HepG2 (cell line): ENCODE results near the gene RDH16. TPM values are rescaled to one million over a fixed set of nuclear protein-coding genes. Genes with fewer than 3 reads are reported as not detected.

ENCODE experiments used
- ATAC-seq: fragments of 200-7000 bp; cut with Tn5 transposase; 3 replicates; pipeline ENCODE4 v1.9.1; 2020; ENCODE audit warnings: mild to moderate bottlenecking, moderate library complexity
- BruUV-seq: library from RNA; stranded (reverse); fragments of 400-500 nt; replicated peaks from 2 replicates; lab custom pipeline; 2021; lab: Mats Ljungman, UMichigan
- CTCF ChIA-PET: fragments of 300-600 bp; formaldehyde crosslinking; extraction: SDS; loops from one replicate; lab custom pipeline; 2021; ENCODE audit warnings: low total read pairs, inconsistent platforms, low intra/inter-chr PET ratio; lab: Yijun Ruan, JAX
- POLR2A ChIA-PET: fragments of 350-600 bp; sonication (Branson Sonifier 250); formaldehyde crosslinking; loops from one replicate; lab custom pipeline; 2020; ENCODE audit warnings: antibody characterized with exemption, inconsistent platforms; lab: Yijun Ruan, JAX
- DNase-seq: peaks from one replicate; pipeline ENCODE4 v3.0.0-alpha.2; 2015; ENCODE audit warnings: low spot score
- FAIRE-seq: peaks from 3 replicates; lab custom pipeline; 2011; peaks lifted over from hg19 to GRCh38; lab: Jason Lieb, UNC
- H2AFZ ChIP-seq: one replicate; pipeline ENCODE4 v1.6.1; 2011; ENCODE audit warnings: low read length, inconsistent platforms
- H3K27ac ChIP-seq: fragments of 300-600 bp; 3 replicates; pipeline ENCODE4 v1.8.0; 2011; ENCODE audit warnings: mixed run types, mild to moderate bottlenecking, mixed read lengths, low read length, inconsistent platforms; ENCODE audit not compliant: insufficient read depth; ENCODE audit errors: extremely low read length
- H3K27me3 ChIP-seq, 2 experiments: fragments of 200-600 bp in 1 of 2; 2 replicates in 1 of 2; 3 replicates in 1 of 2; pipeline versions ENCODE4 v1.6.0 to v1.8.0; 2011; ENCODE audit warnings: low read length in 2 of 2, mild to moderate bottlenecking in 2 of 2, moderate library complexity in 2 of 2, inconsistent platforms in 1 of 2; ENCODE audit not compliant: insufficient read depth in 2 of 2, control insufficient read depth in 1 of 2
- H3K36me3 ChIP-seq, 2 experiments: fragments of 200-600 bp in 1 of 2; replicated peaks in 1 of 2; 2 replicates in 1 of 2; 3 replicates in 1 of 2; pipeline versions ENCODE4 v1.5.1 to v1.8.0; 2011; ENCODE audit warnings: low read length in 2 of 2, inconsistent platforms in 1 of 2; ENCODE audit not compliant: insufficient read depth in 2 of 2, control insufficient read depth in 1 of 2
- H3K4me1 ChIP-seq: 2 replicates; pipeline ENCODE4 v1.5.1; 2012; ENCODE audit warnings: low read length, inconsistent platforms; ENCODE audit not compliant: insufficient read depth
- H3K4me2 ChIP-seq: 2 replicates; pipeline ENCODE4 v1.6.0; 2011; ENCODE audit warnings: low read depth, low read length, inconsistent platforms
- H3K4me3 ChIP-seq, 3 experiments: fragments of 200-600 bp in 1 of 3; sonication (generic), shearing (Covaris generic) in 1 of 3; replicated peaks in 1 of 3; 2 replicates each; pipeline ENCODE4 v1.5.1; 2011 to 2016; ENCODE audit warnings: low read length in 3 of 3, inconsistent platforms in 2 of 3, low read depth in 2 of 3, mild to moderate bottlenecking in 2 of 3, control low read depth in 1 of 3, mixed read lengths in 1 of 3; ENCODE audit not compliant: insufficient read depth in 1 of 3
- H3K79me2 ChIP-seq: one replicate; pipeline ENCODE4 v1.6.1; 2011; ENCODE audit warnings: low read length, inconsistent platforms; ENCODE audit not compliant: insufficient read depth
- H3K9ac ChIP-seq: 2 replicates; pipeline ENCODE4 v1.6.0; 2011; ENCODE audit warnings: mild to moderate bottlenecking, low read depth, low read length, inconsistent platforms; ENCODE audit not compliant: insufficient read depth
- H3K9me3 ChIP-seq: 2 replicates; pipeline ENCODE4 v1.5.1; 2012; ENCODE audit warnings: mild to moderate bottlenecking, low read length
- H4K20me1 ChIP-seq: 2 replicates; pipeline ENCODE4 v1.6.0; 2011; ENCODE audit warnings: inconsistent platforms, mild to moderate bottlenecking, low read length, moderate library complexity; ENCODE audit not compliant: insufficient read depth
- BRCA1 ChIP-seq: sonication (generic); formaldehyde crosslinking; IDR thresholded peaks from 2 replicates; pipeline ENCODE4 v1.4.0; 2020; ENCODE audit warnings: missing genetic modification reagents
- BRD4 ChIP-seq: sonication (generic); formaldehyde crosslinking; IDR thresholded peaks from 2 replicates; pipeline ENCODE4 v1.4.0; 2020; ENCODE audit warnings: missing genetic modification reagents
- FLYWCH1 ChIP-seq: sonication (generic); formaldehyde crosslinking; IDR thresholded peaks from 2 replicates; pipeline ENCODE4 v1.8.1; 2023; ENCODE audit warnings: mild to moderate bottlenecking, missing genetic modification reagents
- HNRNPUL1 ChIP-seq: fragments of 200-400 bp; formaldehyde crosslinking; IDR thresholded peaks from 2 replicates; pipeline ENCODE4 v1.6.1; 2017; ENCODE audit warnings: low read depth, mild to moderate bottlenecking, low read length, moderate library complexity
- KDM6A ChIP-seq: IDR thresholded peaks from 2 replicates; pipeline ENCODE4 v1.6.1; 2016; ENCODE audit warnings: low read depth
- MBD4 ChIP-seq: IDR thresholded peaks from 2 replicates; pipeline ENCODE4 v1.6.1; 2012; ENCODE audit warnings: low read length, inconsistent platforms, borderline replicate concordance
- NRL ChIP-seq: sonication (generic); formaldehyde crosslinking; IDR thresholded peaks from 2 replicates; pipeline ENCODE4 v1.5.0; 2020; ENCODE audit warnings: missing genetic modification reagents, mild to moderate bottlenecking, moderate library complexity, borderline replicate concordance
- RXRA ChIP-seq: sonication (generic); formaldehyde crosslinking; IDR thresholded peaks from 2 replicates; pipeline ENCODE4 v1.5.1; 2020; ENCODE audit warnings: missing genetic modification reagents
- SALL1 ChIP-seq: sonication (generic); formaldehyde crosslinking; IDR thresholded peaks from 2 replicates; pipeline ENCODE4 v1.8.0; 2022; ENCODE audit warnings: mild to moderate bottlenecking, missing genetic modification reagents
- SIX4 ChIP-seq: sonication (generic); formaldehyde crosslinking; IDR thresholded peaks from 2 replicates; pipeline ENCODE4 v1.4.0; 2020; ENCODE audit warnings: missing genetic modification reagents
- SRSF1 ChIP-seq: fragments of 200-400 bp; formaldehyde crosslinking; optimal IDR thresholded peaks from 2 replicates; pipeline ENCODE3; 2017; ENCODE audit warnings: mild to moderate bottlenecking, low read depth, low read length, moderate library complexity
- ZBTB4 ChIP-seq: sonication (generic); formaldehyde crosslinking; IDR thresholded peaks from 2 replicates; pipeline ENCODE4 v1.4.0; 2020; ENCODE audit warnings: missing genetic modification reagents, mild to moderate bottlenecking, borderline replicate concordance
- ZBTB43 ChIP-seq: sonication (generic); formaldehyde crosslinking; conservative IDR thresholded peaks from 2 replicates; pipeline ENCODE4 v1.4.0; 2020; ENCODE audit warnings: missing genetic modification reagents
- ZNF207 ChIP-seq: fragments of 450-650 bp; IDR thresholded peaks from 2 replicates; pipeline ENCODE4 v1.6.1; 2016; ENCODE audit warnings: antibody characterized with exemption, borderline replicate concordance
- ZNF589 ChIP-seq: sonication (generic); formaldehyde crosslinking; conservative IDR thresholded peaks from 2 replicates; pipeline ENCODE4 v1.8.0; 2022; ENCODE audit warnings: mild to moderate bottlenecking, moderate library complexity, missing genetic modification reagents
- ZNF740 ChIP-seq: sonication (generic); formaldehyde crosslinking; IDR thresholded peaks from 2 replicates; pipeline ENCODE4 v1.4.0; 2020; ENCODE audit warnings: missing genetic modification reagents
- ZNF782 ChIP-seq: sonication (generic); formaldehyde crosslinking; IDR thresholded peaks from 2 replicates; pipeline ENCODE4 v1.4.0; 2020; ENCODE audit warnings: missing genetic modification reagents, mild to moderate bottlenecking, borderline replicate concordance
- WGBS: methylation state at CpG from one replicate; pipeline ENCODE4 v1.1.6; 2017; ENCODE audit warnings: low lambda C conversion rate; 5-methylcytosine and 5-hydroxymethylcytosine counted together
- in situ Hi-C: cut with HindIII; loops from 2 replicates; pipeline ENCODE4 v1.10.0; 2017; ENCODE audit warnings: low pct_unique_long_range_greater_than_20kb; ENCODE audit not compliant: extremely low pct_ligation_motif_present
- intact Hi-C: fragments of 100-400 bp; cut with micrococcal nuclease; formaldehyde crosslinking; loops from one replicate; pipeline ENCODE4 v1.10.0; 2022; ENCODE audit not compliant: unreplicated experiment
- polyA plus RNA-seq, 8 experiments: library from polyadenylated mRNA; depleted of rRNA in 3 of 8; stranded (reverse) in 7 of 8; unstranded in 1 of 8; fragments of >200 nt; fragmentation: Illumina TruSeq in 4 of 8; extraction: Trizol in 4 of 8; gene quantifications; 2 replicates each; pipeline versions ENCODE4 v1.2.1 to v1.2.3, GENCODE V29; 2011 to 2016; ENCODE audit warnings: low read depth in 4 of 8, missing spikeins in 1 of 8, mixed read lengths in 1 of 8; ENCODE audit not compliant: insufficient read depth in 1 of 8
- total RNA-seq, 5 experiments: library from RNA; depleted of rRNA; stranded (reverse); fragments of >200 nt; fragmentation: Illumina TruSeq; extraction: Trizol; gene quantifications; 2 replicates each; pipeline ENCODE4 v1.2.3, GENCODE V29; 2016; ENCODE audit warnings: low read depth in 1 of 5
- TF ChIP-seq, protein P1 (sequence below): sonication (generic); formaldehyde crosslinking; IDR thresholded peaks from 2 replicates; pipeline ENCODE4 v1.5.0; 2020; ENCODE audit warnings: missing genetic modification reagents
- TF ChIP-seq, protein P2 (sequence below): sonication (generic); formaldehyde crosslinking; IDR thresholded peaks from 2 replicates; pipeline ENCODE4 v1.4.0; 2020; ENCODE audit warnings: missing genetic modification reagents

The RDH16 gene
- total and polyA plus RNA-seq, 2 of the 13 experiments (the other 11 are each of a cell fraction or from before 2014, with no cell fraction given), result 0.05 to 0.13 TPM

DNA sequence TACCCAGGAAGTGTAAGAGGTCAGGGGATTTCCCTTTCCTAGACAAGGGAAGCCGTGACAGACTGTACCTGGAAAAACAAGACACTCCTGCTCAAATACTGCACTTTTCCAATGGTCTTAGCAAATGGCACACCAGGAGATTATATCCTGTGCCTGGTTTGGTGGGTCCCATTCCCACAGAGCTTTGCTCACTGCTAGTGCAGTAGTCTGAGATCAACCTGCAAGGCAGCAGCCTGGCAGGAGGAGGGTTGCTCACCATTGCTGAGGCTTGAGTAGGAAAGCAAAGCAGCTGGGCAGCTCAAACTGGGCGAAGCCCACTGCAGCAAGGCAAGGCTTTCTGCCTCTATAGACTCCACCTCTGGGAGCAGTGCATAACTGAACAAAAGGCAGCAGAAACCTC is 1.0 kb upstream of the RDH16 start (continued):
- no peak for TF ChIP-seq ZNF740 (CRISPR knock-in tag)
- TF ChIP-seq BRD4 (CRISPR knock-in tag), result no peak
- TF ChIP-seq RXRA (CRISPR knock-in tag), result no peak
- no peak for TF ChIP-seq SRSF1
- TF ChIP-seq ZNF782 (CRISPR knock-in tag), result no peak
- no peak for TF ChIP-seq ZNF589 (CRISPR knock-in tag)
- no peak for TF ChIP-seq ZNF207
- no peak for TF ChIP-seq SALL1 (CRISPR knock-in tag)
- TF ChIP-seq HNRNPUL1, result no peak
- TF ChIP-seq BRCA1 (CRISPR knock-in tag), result no peak
- no peak for TF ChIP-seq SIX4 (CRISPR knock-in tag)
- TF ChIP-seq MBD4, result no peak
- TF ChIP-seq, all 625 proteins: peak for 0

DNA sequence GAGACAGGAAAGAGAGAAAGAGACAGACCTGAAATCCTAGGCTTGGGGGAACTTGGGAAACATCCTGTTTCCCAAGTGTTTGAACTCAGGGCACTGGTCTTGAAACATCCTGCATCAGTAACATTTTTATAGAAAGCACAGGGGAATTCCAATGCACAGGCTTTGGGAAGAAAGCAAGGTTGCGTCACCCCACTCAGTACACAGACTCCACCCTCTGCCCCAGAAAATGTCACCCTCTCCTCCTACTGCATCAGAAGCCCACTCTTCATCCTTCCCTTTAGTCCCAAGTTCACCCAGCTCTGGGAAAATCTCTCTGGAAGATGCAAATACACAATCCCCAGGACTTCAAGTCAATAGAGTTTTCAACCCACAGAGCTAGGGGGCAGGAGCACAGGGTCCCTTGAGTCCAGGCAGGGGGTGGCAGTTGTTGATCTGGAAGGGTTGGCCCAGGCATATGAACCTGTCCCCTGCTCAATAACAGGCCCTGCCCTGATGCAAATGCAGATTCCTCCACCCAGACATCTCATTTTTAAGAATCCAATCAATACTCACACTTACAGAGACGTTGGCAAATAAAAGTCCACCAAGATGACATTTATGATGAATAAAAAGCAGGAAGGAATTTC is 1.7 kb downstream of the RDH16 start:
- H3K4me3 ChIP-seq, result no peak overlapping the region
- H3K79me2 ChIP-seq, result no peaks in the 10 kb centered on the region
- no peaks in the 10 kb centered on the region for H4K20me1 ChIP-seq
- H3K27me3 ChIP-seq, result no peaks in the 10 kb centered on the region
- H3K4me1 ChIP-seq, result peaks cover 49% of the 10 kb centered on the region
- CTCF ChIA-PET, result interaction anchor here (1.0 kb wide), 1 partner anchor 14 kb away, joined by 3 read pairs; no protein-coding TSS in a partner anchor
- intact Hi-C loops (no loop called here), in situ Hi-C loops (no loop called here)
- FAIRE-seq, result no peak
- no TSS peak for BruUV-seq
- H3K9me3 ChIP-seq, result peaks cover 9% of the 10 kb centered on the region; the same call in 1 of the 2 replicates
- H3K4me2 ChIP-seq, result no peak overlapping the region
- ATAC-seq, result peak; percentile 36
- 0% methylated on average over 2 of the region's 2 CpGs for WGBS
- H3K27ac ChIP-seq, result no peak overlapping the region
- H2AFZ ChIP-seq, result no peak overlapping the region
- DNase-seq, result no peak
- no peaks in the 10 kb centered on the region for H3K36me3 ChIP-seq
- H3K9ac ChIP-seq, result no peak overlapping the region
- POLR2A ChIA-PET, result no interaction called here
- no peak for TF ChIP-seq ZBTB4
- TF ChIP-seq, protein P1, sequence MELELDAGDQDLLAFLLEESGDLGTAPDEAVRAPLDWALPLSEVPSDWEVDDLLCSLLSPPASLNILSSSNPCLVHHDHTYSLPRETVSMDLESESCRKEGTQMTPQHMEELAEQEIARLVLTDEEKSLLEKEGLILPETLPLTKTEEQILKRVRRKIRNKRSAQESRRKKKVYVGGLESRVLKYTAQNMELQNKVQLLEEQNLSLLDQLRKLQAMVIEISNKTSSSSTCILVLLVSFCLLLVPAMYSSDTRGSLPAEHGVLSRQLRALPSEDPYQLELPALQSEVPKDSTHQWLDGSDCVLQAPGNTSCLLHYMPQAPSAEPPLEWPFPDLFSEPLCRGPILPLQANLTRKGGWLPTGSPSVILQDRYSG (CRISPR knock-in tag), result no peak
- TF ChIP-seq ZBTB43 (CRISPR knock-in tag), result no peak
- no peak for TF ChIP-seq NRL (CRISPR knock-in tag)
- TF ChIP-seq, protein P2, sequence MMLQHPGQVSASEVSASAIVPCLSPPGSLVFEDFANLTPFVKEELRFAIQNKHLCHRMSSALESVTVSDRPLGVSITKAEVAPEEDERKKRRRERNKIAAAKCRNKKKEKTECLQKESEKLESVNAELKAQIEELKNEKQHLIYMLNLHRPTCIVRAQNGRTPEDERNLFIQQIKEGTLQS, result peak; percentile 48; the same call in 1 of the 2 replicates
- no peak for TF ChIP-seq KDM6A (CRISPR knock-in tag)
- no peak for TF ChIP-seq FLYWCH1 (CRISPR knock-in tag)
